HCT116 (cell line): ENCODE results near the gene SNAI1. TPM values are rescaled to one million over a fixed set of nuclear protein-coding genes. Genes with fewer than 3 reads are reported as not detected.

Experiments
- ATAC-seq: fragments of 200-7000 bp; cut with Tn5 transposase; 2 replicates; pipeline ENCODE4 v1.9.1; 2020; ENCODE audit warnings: mild to moderate bottlenecking, moderate library complexity
- BruUV-seq: library from RNA; stranded (reverse); fragments of 400-500 nt; replicated peaks from 2 replicates; lab custom pipeline; 2021; lab: Mats Ljungman, UMichigan
- CTCF ChIA-PET: fragments of 300-600 bp; sonication (Branson Sonifier 250); formaldehyde crosslinking; loops from one replicate; lab custom pipeline; 2021; ENCODE audit warnings: antibody characterized with exemption; lab: Charles Lee
- POLR2A ChIA-PET: fragments of 300-600, 350-600 bp; sonication (Branson Sonifier 250); formaldehyde crosslinking; loops from one replicate; lab custom pipeline; 2021; ENCODE audit warnings: antibody characterized with exemption; lab: Charles Lee
- RAD21 ChIA-PET, 2 experiments: fragments of 300-600 bp; sonication (Branson Sonifier 250); formaldehyde crosslinking; loops; one replicate each; lab custom pipeline; 2023; ENCODE audit warnings: low total read pairs in 2 of 2; ENCODE audit not compliant: uncharacterized antibody in 2 of 2, unreplicated experiment in 2 of 2, low non-redundant PET in 1 of 2; lab: Charles Lee
- DNase-seq: peaks from one replicate; pipeline ENCODE4 v3.0.0-alpha.2; 2010; ENCODE audit warnings: low read depth, low spot score
- H2AFZ ChIP-seq: fragments of 200-600 bp; shearing (Covaris generic), sonication (generic); 2 replicates; pipeline ENCODE4 v1.6.1; 2017; ENCODE audit warnings: low read depth, mixed run types, mixed read lengths, antibody characterized with exemption, low read length; ENCODE audit not compliant: poor library complexity, severe bottlenecking
- H3K27ac ChIP-seq: 2 replicates; pipeline ENCODE4 v1.5.1; 2012; ENCODE audit warnings: low read depth, low read length
- H3K27me3 ChIP-seq: fragments of 200-600 bp; sonication (generic); 2 replicates; pipeline ENCODE4 v1.6.1; 2016; ENCODE audit warnings: mixed run types, low read length, mixed read lengths; ENCODE audit not compliant: insufficient read depth
- H3K36me3 ChIP-seq, 2 experiments: fragments of 200-500 bp in 1 of 2; fragments of 200-600 bp in 1 of 2; sonication (Bioruptor generic) in 1 of 2; sonication (generic) in 1 of 2; 2 replicates each; pipeline versions ENCODE4 v1.5.1 to v1.6.1; 2014 to 2016; ENCODE audit warnings: low read length in 2 of 2, inconsistent platforms in 1 of 2, mixed read lengths in 1 of 2, mixed run types in 1 of 2; ENCODE audit not compliant: insufficient read depth in 2 of 2, control insufficient read depth in 1 of 2
- H3K4me1 ChIP-seq, 2 experiments: fragments of 200-600 bp in 1 of 2; sonication (generic) in 1 of 2; 2 replicates each; pipeline versions ENCODE4 v1.5.1 to v1.6.1; 2012 to 2017; ENCODE audit warnings: low read length in 2 of 2, inconsistent platforms in 1 of 2, mild to moderate bottlenecking in 1 of 2, mixed read lengths in 1 of 2, mixed run types in 1 of 2, moderate library complexity in 1 of 2; ENCODE audit not compliant: insufficient read depth in 2 of 2, control insufficient read depth in 1 of 2
- H3K4me2 ChIP-seq: fragments of 200-600 bp; sonication (generic); 2 replicates; pipeline ENCODE4 v1.6.1; 2017; ENCODE audit warnings: mixed run types, low read length, mixed read lengths
- H3K4me3 ChIP-seq, 2 experiments: fragments of 200-600 bp in 1 of 2; sonication (generic) in 1 of 2; replicated peaks in 1 of 2; 2 replicates each; pipeline ENCODE4 v1.5.1; 2011 to 2016; ENCODE audit warnings: low read length in 2 of 2, control low read depth in 1 of 2, low read depth in 1 of 2, mild to moderate bottlenecking in 1 of 2, mixed read lengths in 1 of 2, mixed run types in 1 of 2
- H3K79me2 ChIP-seq: fragments of 200-600 bp; sonication (generic); 2 replicates; pipeline ENCODE4 v1.6.1; 2017; ENCODE audit warnings: mild to moderate bottlenecking, mixed run types, low read length, moderate library complexity, mixed read lengths; ENCODE audit not compliant: insufficient read depth
- H3K9ac ChIP-seq: fragments of 200-600 bp; sonication (generic); 2 replicates; pipeline ENCODE4 v1.6.1; 2016; ENCODE audit warnings: low read length, mixed read lengths
- H3K9me2 ChIP-seq: fragments of 200-600 bp; sonication (generic), shearing (Covaris generic); 2 replicates; pipeline ENCODE4 v1.6.1; 2017; ENCODE audit warnings: mixed run types, mild to moderate bottlenecking, moderate library complexity; ENCODE audit not compliant: insufficient read depth
- H3K9me3 ChIP-seq, 2 experiments: fragments of 200-500 bp in 1 of 2; fragments of 200-600 bp in 1 of 2; sonication (Bioruptor generic) in 1 of 2; sonication (generic) in 1 of 2; 2 replicates each; pipeline ENCODE4 v1.6.1; 2014 to 2017; ENCODE audit warnings: low read length in 2 of 2, mixed read lengths in 2 of 2, inconsistent platforms in 1 of 2, low read depth in 1 of 2, mild to moderate bottlenecking in 1 of 2, mixed run types in 1 of 2, moderate library complexity in 1 of 2; ENCODE audit not compliant: control insufficient read depth in 1 of 2, insufficient read depth in 1 of 2
- H4K20me1 ChIP-seq: fragments of 200-600 bp; sonication (generic), shearing (Covaris generic); 2 replicates; pipeline ENCODE4 v1.6.1; 2017; ENCODE audit warnings: mixed run types, mild to moderate bottlenecking, moderate library complexity; ENCODE audit not compliant: insufficient read depth
- ATF3 ChIP-seq: IDR thresholded peaks from 2 replicates; pipeline ENCODE4 v1.6.1; 2012
- CBX3 ChIP-seq: IDR thresholded peaks from 2 replicates; pipeline ENCODE4 v1.6.1; 2012; ENCODE audit warnings: low read depth
- ELF1 ChIP-seq: IDR thresholded peaks from 2 replicates; pipeline ENCODE4 v1.6.1; 2012; ENCODE audit warnings: low read depth, borderline replicate concordance
- EZH2 ChIP-seq: fragments of 200-600 bp; sonication (generic); IDR thresholded peaks from 2 replicates; pipeline ENCODE4 v1.6.1; 2017; ENCODE audit warnings: antibody characterized with exemption, mixed run types
- JUND ChIP-seq: IDR thresholded peaks from 2 replicates; pipeline ENCODE4 v1.6.1; 2012
- RAD21 ChIP-seq: IDR thresholded peaks from 2 replicates; pipeline ENCODE4 v1.6.1; 2012; ENCODE audit warnings: low read depth, mild to moderate bottlenecking
- REST ChIP-seq: IDR thresholded peaks from 2 replicates; pipeline ENCODE4 v1.6.1; 2012; ENCODE audit warnings: low read depth
- SIN3A ChIP-seq: IDR thresholded peaks from 2 replicates; pipeline ENCODE4 v1.6.1; 2012; ENCODE audit warnings: low read depth
- SRF ChIP-seq: IDR thresholded peaks from 2 replicates; pipeline ENCODE4 v1.6.1; 2012; ENCODE audit warnings: low read depth
- ZFX ChIP-seq: fragments of 450-650 bp; IDR thresholded peaks from 2 replicates; pipeline ENCODE4 v1.6.1; 2017
- intact Hi-C: fragments of 100-400 bp; cut with micrococcal nuclease; formaldehyde crosslinking; loops from 2 replicates; pipeline ENCODE4 v1.10.0; 2022
- total RNA-seq: library from RNA; stranded (reverse); gene quantifications from one replicate; pipeline ENCODE4 v1.2.1, GENCODE V29; 2021; ENCODE audit not compliant: unreplicated experiment

SNAI1 gene
- total RNA-seq, 1 experiment from 2014 or later = 13.4 TPM

- BruUV-seq = no TSS peak
- ATAC-seq (no peak), DNase-seq (no peak)
- peaks cover 9 to 69% of the 10 kb centered on the region in 2 experiments for H3K4me1 ChIP-seq
- no peak overlapping the region for H2AFZ ChIP-seq
- ChIA-PET POLR2A (interaction anchor here (0.7 kb wide), 1 partner anchor 266 kb away, joined by 3 read pairs; no protein-coding TSS in a partner anchor), CTCF (interaction anchor here (1.4 kb wide), 1 partner anchor 87 kb away, joined by 7 read pairs; no protein-coding TSS in a partner anchor), RAD21 (no interaction called here)
- no peaks in the 10 kb centered on the region for H4K20me1 ChIP-seq
- no peaks in the 10 kb centered on the region for H3K9me3 ChIP-seq
- peaks cover 23 to 48% of the 10 kb centered on the region in 2 experiments for H3K36me3 ChIP-seq
- H3K9ac ChIP-seq = peak overlapping the region; percentile 100
- no peak for TF ChIP-seq ELF1
- TF ChIP-seq RAD21 = no peak
- no peak for TF ChIP-seq ZFX
- TF ChIP-seq SRF = no peak
- TF ChIP-seq CBX3 = no peak
- TF ChIP-seq SIN3A = no peak
- TF ChIP-seq REST = no peak
- TF ChIP-seq JUND = no peak
- no peak for TF ChIP-seq ATF3
- TF ChIP-seq EZH2 = no peak
- peak overlapping the region; percentile 86; the same call in 1 of the 2 replicates for H3K27ac ChIP-seq
- no peaks in the 10 kb centered on the region for H3K27me3 ChIP-seq
- intact Hi-C loops = loop anchor here (5.0 kb wide), 1 partner anchor 183 kb away; no protein-coding TSS in a partner anchor
- H3K79me2 ChIP-seq = peaks cover 49% of the 10 kb centered on the region
- H3K9me2 ChIP-seq = no peaks in the 10 kb centered on the region
- peak overlapping the region; percentile 69 to 100 for H3K4me3 ChIP-seq
- peak overlapping the region; percentile 100 for H3K4me2 ChIP-seq
Measured at GRCh38 chr20:49983848-49984408, 1.1 kb downstream of the SNAI1 start.
